OCI-LY1 (cell line): ENCODE measurements around the gene LCN15.

Source experiments
- H2AFZ ChIP-seq: fragments of 200-600 bp; sonication (generic), shearing (Covaris generic); 2 replicates; pipeline ENCODE4 v1.6.0; 2014; ENCODE audit warnings: antibody characterized with exemption, mild to moderate bottlenecking, low read length
- H3F3A ChIP-seq: fragments of 200-600 bp; sonication (generic), shearing (Covaris generic); 2 replicates; pipeline ENCODE4 v1.6.0; 2014; ENCODE audit warnings: mild to moderate bottlenecking, antibody characterized with exemption, low read length, moderate library complexity; ENCODE audit not compliant: insufficient read depth
- H3K27ac ChIP-seq: fragments of 200-600 bp; sonication (generic); 2 replicates; pipeline ENCODE4 v1.5.1; 2014; ENCODE audit warnings: low read length, mixed run types, mild to moderate bottlenecking, low read depth; ENCODE audit not compliant: poor library complexity, severe bottlenecking
- H3K27me3 ChIP-seq: fragments of 200-600 bp; sonication (generic); 2 replicates; pipeline ENCODE4 v1.6.0; 2014; ENCODE audit warnings: antibody characterized with exemption, mild to moderate bottlenecking, low read length, moderate library complexity; ENCODE audit not compliant: insufficient read depth
- H3K36me3 ChIP-seq: fragments of 200-600 bp; sonication (generic); 2 replicates; pipeline ENCODE4 v1.6.1; 2014; ENCODE audit warnings: mild to moderate bottlenecking, antibody characterized with exemption, low read length, moderate library complexity, mixed read lengths; ENCODE audit not compliant: insufficient read depth
- H3K4me1 ChIP-seq: fragments of 200-600 bp; sonication (generic); 2 replicates; pipeline ENCODE4 v1.5.1; 2014; ENCODE audit warnings: mild to moderate bottlenecking, low read length, moderate library complexity; ENCODE audit not compliant: insufficient read depth, severe bottlenecking
- H3K4me2 ChIP-seq: fragments of 200-600 bp; sonication (generic), shearing (Covaris generic); 2 replicates; pipeline ENCODE4 v1.6.1; 2014; ENCODE audit warnings: low read length
- H3K4me3 ChIP-seq: fragments of 200-600 bp; sonication (generic); 2 replicates; pipeline ENCODE4 v1.5.1; 2014; ENCODE audit warnings: low read length, low read depth, mild to moderate bottlenecking, mixed read lengths; ENCODE audit not compliant: poor library complexity, severe bottlenecking
- H3K79me2 ChIP-seq: fragments of 200-600 bp; shearing (Covaris generic); 2 replicates; pipeline ENCODE4 v1.6.1; 2016; ENCODE audit warnings: mixed run types, low read length, mixed read lengths; ENCODE audit not compliant: insufficient read depth
- H3K9ac ChIP-seq: fragments of 200-600 bp; sonication (generic), shearing (Covaris generic); 2 replicates; pipeline ENCODE4 v1.6.1; 2014; ENCODE audit warnings: mild to moderate bottlenecking, low read length, mixed read lengths
- H3K9me2 ChIP-seq: fragments of 200-600 bp; sonication (generic), shearing (Covaris generic); 2 replicates; pipeline ENCODE4 v1.6.1; 2014; ENCODE audit warnings: low read depth, mild to moderate bottlenecking, low read length, mixed read lengths
- H3K9me3 ChIP-seq: fragments of 200-600 bp; shearing (Covaris generic); 2 replicates; pipeline ENCODE4 v1.6.1; 2014; ENCODE audit warnings: low read length, mixed read lengths
- H4K20me1 ChIP-seq: fragments of 200-600 bp; sonication (generic), shearing (Covaris generic); 2 replicates; pipeline ENCODE4 v1.6.0; 2016; ENCODE audit warnings: mild to moderate bottlenecking, low read length; ENCODE audit not compliant: insufficient read depth
- CTCF ChIP-seq: fragments of 200-600 bp; sonication (generic), shearing (Covaris generic); IDR thresholded peaks from 2 replicates; pipeline ENCODE4 v1.5.1; 2017; ENCODE audit warnings: mild to moderate bottlenecking, antibody characterized with exemption, low read length, moderate library complexity, mixed read lengths
- EZH2 ChIP-seq: fragments of 200-600 bp; sonication (generic), shearing (Covaris generic); IDR thresholded peaks from 2 replicates; pipeline ENCODE4 v1.8.0; 2017; ENCODE audit warnings: borderline replicate concordance, mixed run types, mild to moderate bottlenecking, antibody characterized with exemption, low read length, moderate library complexity, mixed read lengths

Gene LCN15

GRCh38 chr9:136714893-136715274 is 49.4 kb downstream of the LCN15 start:
- Histone ChIP-seq H3K36me3 (no peaks in the 10 kb centered on the region), H3F3A (no peaks in the 10 kb centered on the region), H3K4me1 (no peaks in the 10 kb centered on the region), H3K79me2 (no peaks in the 10 kb centered on the region), H3K4me3 (no peak overlapping the region), H3K9me3 (no peaks in the 10 kb centered on the region), H3K27me3 (peaks cover 18% of the 10 kb centered on the region; the same call in 1 of the 2 replicates), H3K4me2 (no peak overlapping the region), H3K27ac (no peak overlapping the region), H2AFZ (no peak overlapping the region), H3K9me2 (no peaks in the 10 kb centered on the region), H3K9ac (no peak overlapping the region), H4K20me1 (no peaks in the 10 kb centered on the region)
- TF ChIP-seq EZH2: no peak
- TF ChIP-seq CTCF: no peak

DNA sequence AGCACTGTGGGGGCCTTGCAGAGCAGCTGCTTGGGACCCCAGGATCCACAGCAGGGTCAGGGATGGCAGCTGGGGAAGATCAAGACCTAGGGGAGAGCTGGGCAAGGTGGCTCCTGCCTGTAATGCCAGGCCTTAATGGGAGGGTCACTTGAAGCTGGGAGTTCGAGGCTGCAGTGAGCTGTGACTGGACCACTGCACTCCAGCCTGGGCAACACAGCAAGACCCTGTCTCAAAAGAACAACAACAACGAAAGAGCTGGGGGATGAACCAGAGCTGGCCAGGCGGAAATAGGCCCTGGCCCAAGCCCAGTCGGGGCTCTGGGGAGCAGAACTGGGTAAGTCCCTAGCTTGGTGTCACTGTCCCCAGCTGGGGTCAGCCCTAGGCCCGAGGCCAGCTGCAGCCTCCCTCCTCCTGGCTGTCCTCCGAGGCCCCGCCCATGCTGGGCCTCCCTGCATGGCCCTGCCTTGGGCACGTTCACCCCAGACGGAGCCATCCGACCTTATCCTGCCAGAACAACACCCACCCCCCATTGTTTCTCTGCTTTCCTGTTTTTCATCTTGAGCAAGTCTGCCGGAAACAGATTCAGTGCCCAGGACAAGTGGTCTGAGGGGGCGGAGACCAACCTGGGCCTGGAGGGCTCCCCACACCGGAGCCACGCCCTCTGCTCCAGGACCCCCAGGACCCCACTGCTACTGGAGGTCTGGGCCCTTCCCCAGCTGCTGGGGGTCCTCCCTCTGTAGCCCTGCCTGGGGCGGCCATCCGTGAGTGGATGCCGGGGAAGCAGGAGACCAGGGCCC is 50.0 kb downstream of the LCN15 start:
- Histone ChIP-seq H4K20me1 (no peaks in the 10 kb centered on the region), H3K9me2 (no peaks in the 10 kb centered on the region), H3K9me3 (no peaks in the 10 kb centered on the region), H3F3A (no peaks in the 10 kb centered on the region), H3K27me3 (peaks cover 18% of the 10 kb centered on the region; the same call in 1 of the 2 replicates), H2AFZ (no peak overlapping the region), H3K4me3 (no peak overlapping the region), H3K4me1 (no peaks in the 10 kb centered on the region), H3K27ac (no peak overlapping the region), H3K4me2 (no peak overlapping the region), H3K9ac (no peak overlapping the region), H3K79me2 (no peaks in the 10 kb centered on the region), H3K36me3 (no peaks in the 10 kb centered on the region)
- TF ChIP-seq CTCF (no peak), EZH2 (no peak)

GRCh38 chr9:136713550-136713949 is 50.8 kb downstream of the LCN15 start:
- no peaks in the 10 kb centered on the region for H4K20me1 ChIP-seq
- H3K9me2 ChIP-seq: no peaks in the 10 kb centered on the region
- no peak overlapping the region; the same call in 1 of the 2 replicates for H3K9ac ChIP-seq
- TF ChIP-seq EZH2 (no peak), CTCF (no peak)
- H3K9me3 ChIP-seq: no peaks in the 10 kb centered on the region
- no peaks in the 10 kb centered on the region for H3K79me2 ChIP-seq
- no peaks in the 10 kb centered on the region for H3K36me3 ChIP-seq
- no peaks in the 10 kb centered on the region for H3F3A ChIP-seq
- H3K4me1 ChIP-seq: no peaks in the 10 kb centered on the region
- peak overlapping the region; percentile 48; the same call in 1 of the 2 replicates for H3K4me2 ChIP-seq
- H2AFZ ChIP-seq: no peak overlapping the region
- peaks cover 16% of the 10 kb centered on the region; the same call in 1 of the 2 replicates for H3K27me3 ChIP-seq
- no peak overlapping the region for H3K27ac ChIP-seq
- peak overlapping the region; percentile 48 for H3K4me3 ChIP-seq
